Breast epithelium (tissue), 3 donors: ENCODE data around the gene CIDEB.

Source experiments
- POLR2AphosphoS5 ChIP-seq, 3 donors: sonication (generic); formaldehyde crosslinking; IDR thresholded peaks; one replicate each; pipeline ENCODE4 v1.6.1; 2017; ENCODE audit warnings: antibody characterized with exemption in 3 of 3
- TF ChIP-seq, protein P1 (sequence below), 3 donors: fragments of 450-650 bp; IDR thresholded peaks; one replicate each; pipeline ENCODE4 v1.5.1; 2016 to 2017; ENCODE audit warnings: antibody characterized with exemption in 3 of 3, mild to moderate bottlenecking in 3 of 3, moderate library complexity in 3 of 3

DNA sequence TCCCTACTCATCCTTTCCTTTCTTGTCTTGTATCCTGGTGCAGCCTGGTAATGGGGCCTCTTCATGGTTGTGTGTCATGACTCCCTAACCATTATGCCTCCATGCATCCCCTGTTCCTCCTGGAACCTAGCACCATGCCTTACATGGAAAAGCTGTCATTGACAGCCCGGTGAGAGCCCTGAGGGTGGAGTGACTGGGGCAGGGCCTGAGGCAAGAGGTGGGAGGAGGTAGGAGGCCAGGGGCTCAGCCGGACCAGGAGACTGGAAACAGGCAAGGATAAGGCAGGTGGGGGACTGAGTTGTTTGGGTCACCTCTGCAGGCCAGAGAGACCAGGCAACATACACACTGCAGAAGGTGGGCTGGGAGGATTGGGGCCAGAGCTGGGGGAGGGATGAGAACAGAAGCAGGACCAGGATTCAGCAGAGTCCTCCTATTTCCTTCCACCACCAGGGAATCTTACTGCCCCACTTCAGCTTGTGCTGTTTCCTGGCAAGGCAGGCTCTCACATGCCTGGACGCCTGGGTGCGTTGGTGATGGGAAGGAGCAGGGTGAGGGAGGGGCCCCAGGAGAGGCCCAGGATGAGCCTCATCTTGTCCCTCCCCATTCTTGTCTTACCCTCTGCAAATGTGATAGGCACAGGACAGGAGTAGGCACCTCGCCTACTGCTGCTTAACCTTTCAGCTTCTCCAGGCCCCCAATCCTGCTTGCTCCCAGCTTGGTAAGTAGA lies 1.9 kb upstream of the CIDEB start, which contains the start of gene LTB4R2:
- TF ChIP-seq, protein P1, sequence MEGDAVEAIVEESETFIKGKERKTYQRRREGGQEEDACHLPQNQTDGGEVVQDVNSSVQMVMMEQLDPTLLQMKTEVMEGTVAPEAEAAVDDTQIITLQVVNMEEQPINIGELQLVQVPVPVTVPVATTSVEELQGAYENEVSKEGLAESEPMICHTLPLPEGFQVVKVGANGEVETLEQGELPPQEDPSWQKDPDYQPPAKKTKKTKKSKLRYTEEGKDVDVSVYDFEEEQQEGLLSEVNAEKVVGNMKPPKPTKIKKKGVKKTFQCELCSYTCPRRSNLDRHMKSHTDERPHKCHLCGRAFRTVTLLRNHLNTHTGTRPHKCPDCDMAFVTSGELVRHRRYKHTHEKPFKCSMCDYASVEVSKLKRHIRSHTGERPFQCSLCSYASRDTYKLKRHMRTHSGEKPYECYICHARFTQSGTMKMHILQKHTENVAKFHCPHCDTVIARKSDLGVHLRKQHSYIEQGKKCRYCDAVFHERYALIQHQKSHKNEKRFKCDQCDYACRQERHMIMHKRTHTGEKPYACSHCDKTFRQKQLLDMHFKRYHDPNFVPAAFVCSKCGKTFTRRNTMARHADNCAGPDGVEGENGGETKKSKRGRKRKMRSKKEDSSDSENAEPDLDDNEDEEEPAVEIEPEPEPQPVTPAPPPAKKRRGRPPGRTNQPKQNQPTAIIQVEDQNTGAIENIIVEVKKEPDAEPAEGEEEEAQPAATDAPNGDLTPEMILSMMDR (IDR thresholded peaks at IDR 0.05) = no peak
- no peak for TF ChIP-seq POLR2AphosphoS5 (IDR thresholded peaks at IDR 0.05)
